ENCODE data around the gene RNF213.
"Not testable (repeated sequence)": the region's sequence is repeated elsewhere in the genome, so short reads cannot be mapped to it uniquely, and the experiment has no call there.

RNF213 gene

GRCh38 chr17:80248894-80249710 lies 11.6 kb upstream of the RNF213 start:
- in situ Hi-C loops (cut with MboI; ENCODE audit: low sequenced_read_pairs) = no loop called here

- in situ Hi-C loops (cut with MboI; ENCODE audit: low sequenced_read_pairs) = no loop called here
Observed at GRCh38 chr17:80251966-80252365, 8.7 kb upstream of the RNF213 start.

GRCh38 chr17:80252871-80253270 lies 7.8 kb upstream of the RNF213 start:
- in situ Hi-C loops (cut with MboI; ENCODE audit: low sequenced_read_pairs) = no loop called here

DNA sequence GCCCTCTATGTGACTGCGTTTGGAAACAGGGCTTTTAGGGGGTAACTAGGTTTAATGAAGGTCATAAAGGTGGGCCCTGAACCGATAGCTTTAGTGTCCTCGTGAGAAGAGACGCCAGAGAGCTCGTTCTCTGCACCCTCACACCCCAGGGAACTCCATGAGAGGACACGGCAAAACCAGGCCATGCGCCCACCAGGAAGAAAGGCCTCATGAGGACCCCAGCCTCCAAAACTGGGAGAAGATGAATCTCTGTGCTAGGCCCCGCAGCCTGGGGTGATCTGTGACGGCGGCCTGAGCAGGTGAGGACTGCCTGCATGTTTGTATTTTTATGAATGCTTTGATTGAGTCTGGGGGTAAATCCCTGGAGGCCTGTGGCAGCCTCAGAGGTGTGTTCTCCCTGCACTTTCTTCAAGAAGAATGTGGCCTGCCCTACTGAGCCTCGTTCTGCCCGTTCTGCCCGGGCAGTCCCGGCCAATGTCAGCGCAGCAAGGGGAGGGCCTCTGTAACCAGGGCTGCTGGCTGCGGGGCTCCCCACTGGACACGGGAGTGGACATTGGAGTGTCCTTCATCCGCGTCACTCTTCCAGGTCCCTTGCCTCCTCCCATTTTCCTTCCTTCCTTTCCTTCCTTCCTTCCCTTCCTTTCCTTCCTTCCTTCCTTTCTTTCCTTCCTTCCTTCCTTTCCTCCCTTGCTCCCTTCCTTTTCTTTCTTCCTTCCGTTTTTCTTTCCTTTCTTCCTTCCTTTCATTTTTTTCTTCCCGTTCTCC lies 6.8 kb upstream of the RNF213 start:
- in situ Hi-C loops (cut with MboI; ENCODE audit: low sequenced_read_pairs) = no loop called here

- in situ Hi-C loops (cut with MboI; ENCODE audit: low sequenced_read_pairs) = no loop called here
Observed at GRCh38 chr17:80254396-80255251, 6.0 kb upstream of the RNF213 start.

DNA sequence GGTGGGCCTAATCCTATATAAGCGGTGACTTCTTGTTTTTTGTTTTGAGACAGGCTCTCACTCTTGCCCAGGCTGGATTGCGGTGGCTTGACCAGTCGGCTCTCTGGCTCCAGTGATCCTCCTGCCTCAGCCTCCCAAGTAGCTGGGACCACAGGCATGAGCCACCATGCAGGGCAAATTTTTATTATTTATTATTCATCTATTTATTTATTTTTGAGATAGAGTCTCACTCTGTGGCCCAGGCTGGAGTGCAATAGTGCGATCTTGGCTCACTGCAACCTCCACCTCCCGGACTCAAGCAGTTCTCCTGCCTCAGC lies 4.7 kb upstream of the RNF213 start:
- in situ Hi-C loops (cut with MboI; ENCODE audit: low sequenced_read_pairs) = no loop called here

GRCh38 chr17:80257716-80258213 lies 2.9 kb upstream of the RNF213 start:
- in situ Hi-C loops (cut with MboI; ENCODE audit: low sequenced_read_pairs) = no loop called here

DNA sequence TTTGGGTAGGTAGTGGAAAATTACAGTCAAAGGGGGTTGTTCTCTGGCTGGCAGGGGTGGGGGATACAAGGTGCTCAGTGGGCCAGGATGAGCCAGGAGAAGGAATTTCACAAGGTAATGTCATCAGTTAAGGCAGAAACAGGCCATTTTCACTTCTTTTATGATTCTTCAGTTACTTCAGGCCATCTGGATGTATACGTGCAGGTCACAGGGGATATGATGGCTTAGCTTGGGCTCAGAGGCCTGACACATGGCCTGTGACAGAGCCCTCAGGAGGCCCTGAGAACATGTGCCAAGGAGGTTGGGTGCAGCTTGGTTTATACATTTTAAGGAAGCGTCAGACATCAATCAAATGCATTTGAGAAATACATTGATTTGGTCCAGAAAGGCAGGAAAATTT lies 2.4 kb upstream of the RNF213 start:
- in situ Hi-C loops (cut with MboI; ENCODE audit: low sequenced_read_pairs) = not testable (repeated sequence)

- in situ Hi-C loops (cut with MboI; ENCODE audit: low sequenced_read_pairs) = no loop called here
Observed at GRCh38 chr17:80259457-80260068, 1.1 kb upstream of the RNF213 start.

- in situ Hi-C loops (cut with MboI; ENCODE audit: low sequenced_read_pairs) = no loop called here
Observed at GRCh38 chr17:80260069-80260535, 550 bp upstream of the RNF213 start.

- in situ Hi-C loops (cut with MboI; ENCODE audit: low sequenced_read_pairs) = no loop called here
Observed at GRCh38 chr17:80261159-80261894, 675 bp downstream of the RNF213 start.

DNA sequence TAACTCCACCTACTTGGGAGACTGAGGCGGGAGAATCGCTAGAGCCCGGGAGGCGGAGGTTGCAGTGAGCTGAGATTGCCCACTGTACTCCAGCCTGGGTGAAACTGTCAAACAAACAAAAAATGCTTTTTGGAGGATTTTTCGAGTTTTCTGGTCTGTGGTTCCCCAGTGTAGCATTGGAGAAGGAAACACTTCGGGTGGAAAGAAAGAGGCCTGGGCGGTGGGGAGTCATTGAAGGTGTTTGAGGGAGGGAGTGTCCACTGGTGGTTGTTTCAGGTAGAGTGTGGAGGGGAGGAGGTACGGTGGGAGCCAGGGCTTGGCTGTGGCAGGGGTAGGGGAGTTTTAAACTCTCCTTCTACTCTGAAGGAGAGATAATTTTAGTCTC lies 1.2 kb downstream of the RNF213 start:
- in situ Hi-C loops (cut with MboI; ENCODE audit: low sequenced_read_pairs) = no loop called here

DNA sequence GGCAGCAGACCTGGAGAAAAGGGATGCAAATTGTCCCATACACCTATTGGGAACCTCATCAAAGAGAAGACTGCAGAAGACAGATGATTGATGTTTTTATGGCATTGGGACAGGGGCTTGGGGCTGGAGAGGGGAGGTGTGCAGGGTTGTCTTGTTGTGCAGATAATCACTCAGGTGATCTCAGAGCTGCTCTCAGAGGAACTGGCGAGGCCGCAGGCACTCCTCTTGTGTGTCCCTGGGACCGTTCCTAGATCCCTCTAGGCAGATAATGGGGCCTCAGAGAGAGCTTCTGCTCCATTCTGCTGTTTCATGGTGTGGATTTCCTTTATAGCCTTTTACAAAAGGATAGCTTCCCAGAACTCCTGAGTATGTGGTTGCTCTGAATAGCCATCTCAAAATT lies 1.6 kb downstream of the RNF213 start:
- in situ Hi-C loops (cut with MboI; ENCODE audit: low sequenced_read_pairs) = no loop called here

GRCh38 chr17:80262775-80263244 lies 2.2 kb downstream of the RNF213 start:
- in situ Hi-C loops (cut with MboI; ENCODE audit: low sequenced_read_pairs) = no loop called here

GRCh38 chr17:80263253-80264204 lies 2.9 kb downstream of the RNF213 start:
- in situ Hi-C loops (cut with MboI; ENCODE audit: low sequenced_read_pairs) = no loop called here

DNA sequence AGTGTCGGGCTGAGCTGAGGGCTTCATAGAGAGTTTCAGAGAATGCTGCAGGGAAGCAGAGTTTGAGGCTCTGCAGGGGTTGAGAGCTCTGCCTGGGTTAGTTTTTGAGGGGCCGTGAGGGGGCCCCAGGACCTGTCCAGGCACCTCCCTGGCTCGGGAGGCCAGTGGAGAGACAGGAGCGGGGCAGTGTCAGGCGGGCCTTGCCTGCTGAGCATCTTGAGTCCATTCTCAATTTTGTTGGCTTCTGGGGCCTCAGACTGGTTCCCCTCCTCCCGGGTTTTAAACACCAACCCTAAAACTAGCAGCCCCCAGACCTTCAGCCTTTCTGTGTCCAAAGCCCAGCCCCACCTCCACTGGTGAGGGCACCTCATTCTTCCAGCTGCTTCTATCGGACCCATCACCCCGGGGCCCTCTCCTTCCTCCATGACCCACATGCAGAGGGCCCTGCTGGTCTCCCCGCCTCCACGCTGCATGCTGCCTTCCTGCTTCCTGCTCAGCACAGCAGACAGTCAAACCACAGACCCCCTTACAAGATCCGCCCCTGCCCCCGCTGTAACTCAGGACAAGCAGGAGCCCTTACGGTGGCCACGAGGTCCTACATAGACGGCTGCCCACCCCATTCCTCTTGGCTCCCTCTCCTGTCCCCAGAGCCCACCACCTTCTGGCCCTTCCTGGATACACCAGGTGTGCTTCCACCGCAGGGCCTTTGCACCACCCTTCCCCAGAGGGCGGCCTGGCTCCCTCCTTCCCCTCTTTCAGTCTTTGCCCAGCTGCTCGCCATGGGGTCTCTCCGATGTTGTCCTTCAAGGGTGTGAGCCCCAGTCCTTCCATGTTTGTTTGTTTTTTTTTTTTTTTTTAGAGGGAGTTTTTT lies 3.8 kb downstream of the RNF213 start:
- in situ Hi-C loops (cut with MboI; ENCODE audit: low sequenced_read_pairs) = no loop called here

DNA sequence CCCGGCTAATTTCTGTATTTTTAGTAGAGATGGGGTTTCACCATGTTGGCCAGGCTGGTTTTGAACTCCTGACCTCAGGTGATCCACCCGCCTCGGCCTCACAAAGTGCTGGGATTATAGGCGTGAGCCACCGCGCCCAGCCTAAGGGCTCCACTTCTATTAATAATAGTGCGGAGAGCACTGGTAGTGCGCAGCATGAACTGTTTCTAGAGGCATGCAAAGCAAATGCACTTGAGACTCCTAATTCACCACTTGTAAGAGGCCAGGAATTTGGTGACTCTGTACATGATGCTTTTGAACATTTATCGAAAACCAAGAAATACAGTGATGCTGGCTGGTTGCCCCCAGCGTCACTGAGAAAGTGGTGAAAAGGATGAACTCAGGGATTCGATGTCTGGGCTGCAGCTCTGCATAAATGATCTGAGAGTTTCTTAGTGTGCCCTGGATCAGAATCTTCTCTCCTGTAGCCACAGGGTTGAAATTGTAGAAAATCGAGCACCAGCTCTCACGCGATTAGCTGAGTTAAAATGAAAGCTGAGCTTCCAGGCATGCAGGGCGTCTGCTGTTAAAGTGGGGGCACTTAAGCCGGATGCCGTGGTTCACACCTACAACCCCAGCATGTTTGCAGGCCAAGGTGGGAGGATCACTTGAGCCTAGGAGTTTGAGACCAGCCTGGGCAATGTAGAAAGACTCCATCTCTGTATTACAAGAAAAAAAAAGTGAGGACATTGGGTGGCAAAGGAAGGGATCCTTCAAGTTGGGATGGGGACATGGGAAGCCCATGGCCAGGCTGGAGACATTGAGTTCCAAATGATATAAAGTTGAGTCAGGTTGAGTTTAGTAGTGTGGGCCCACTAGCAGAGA lies 4.8 kb downstream of the RNF213 start:
- in situ Hi-C loops (cut with MboI; ENCODE audit: low sequenced_read_pairs) = no loop called here

Data from hTERT RPE-1 (cell line).